LNCaP clone FGC (cell line): ENCODE data around the gene BRD4.

Source experiments
- DNase-seq: peaks from one replicate; pipeline ENCODE4 v3.0.0-alpha.2; 2011; ENCODE audit warnings: low read depth
- H3K4me3 ChIP-seq: 2 replicates; pipeline ENCODE4 v1.5.1; 2011; ENCODE audit warnings: mild to moderate bottlenecking, low read depth, low read length, control low read depth
- CTCF ChIP-seq: IDR thresholded peaks from 2 replicates; pipeline ENCODE4 v1.5.1; 2012; ENCODE audit warnings: mild to moderate bottlenecking; ENCODE audit not compliant: control insufficient read depth, insufficient read depth; ENCODE audit errors: extremely low read depth

BRD4 gene

DNA sequence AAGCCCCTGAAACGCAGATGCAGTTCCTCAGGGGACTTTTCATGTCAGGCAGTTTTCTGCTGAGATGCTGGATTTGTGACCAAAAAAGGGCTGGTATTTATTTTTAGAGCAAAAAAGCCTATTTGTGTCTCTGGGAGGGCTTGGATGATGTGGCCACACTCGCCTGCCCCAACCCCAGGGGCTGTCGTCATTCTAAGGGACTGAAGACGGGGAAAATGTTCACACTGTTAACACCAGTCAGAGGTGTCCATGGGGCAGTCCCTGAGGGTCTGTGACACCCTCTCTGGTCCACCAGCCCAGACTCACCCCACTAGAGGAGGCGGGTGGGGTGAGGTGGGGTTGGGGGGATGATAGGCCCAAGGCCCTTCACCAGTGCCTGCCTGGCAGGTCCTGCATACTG, 84.2 kb downstream of the BRD4 start:
- H3K4me3 ChIP-seq, result no peak overlapping the region
- no peak for DNase-seq
- no peak for TF ChIP-seq CTCF

- no peak for DNase-seq
- no peak overlapping the region for H3K4me3 ChIP-seq
- no peak for TF ChIP-seq CTCF
These were observed 85.0 kb downstream of the BRD4 start for GRCh38 chr19:15247107-15248014.

DNA sequence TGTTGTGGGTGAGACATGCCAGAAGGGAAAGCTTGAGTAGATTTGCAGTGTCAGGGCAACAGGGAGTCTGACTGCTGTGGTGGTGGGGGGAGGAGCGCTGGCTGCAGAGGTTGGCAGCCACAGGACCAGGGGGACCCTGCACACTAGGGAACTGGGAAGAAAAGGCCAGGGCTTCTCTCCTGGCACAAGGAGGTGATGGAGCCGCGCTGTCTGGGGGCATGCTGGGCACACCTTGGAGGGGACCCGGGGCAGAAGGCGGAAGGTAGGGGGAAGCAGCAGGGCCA, 86.2 kb downstream of the BRD4 start:
- TF ChIP-seq CTCF, result no peak

DNA sequence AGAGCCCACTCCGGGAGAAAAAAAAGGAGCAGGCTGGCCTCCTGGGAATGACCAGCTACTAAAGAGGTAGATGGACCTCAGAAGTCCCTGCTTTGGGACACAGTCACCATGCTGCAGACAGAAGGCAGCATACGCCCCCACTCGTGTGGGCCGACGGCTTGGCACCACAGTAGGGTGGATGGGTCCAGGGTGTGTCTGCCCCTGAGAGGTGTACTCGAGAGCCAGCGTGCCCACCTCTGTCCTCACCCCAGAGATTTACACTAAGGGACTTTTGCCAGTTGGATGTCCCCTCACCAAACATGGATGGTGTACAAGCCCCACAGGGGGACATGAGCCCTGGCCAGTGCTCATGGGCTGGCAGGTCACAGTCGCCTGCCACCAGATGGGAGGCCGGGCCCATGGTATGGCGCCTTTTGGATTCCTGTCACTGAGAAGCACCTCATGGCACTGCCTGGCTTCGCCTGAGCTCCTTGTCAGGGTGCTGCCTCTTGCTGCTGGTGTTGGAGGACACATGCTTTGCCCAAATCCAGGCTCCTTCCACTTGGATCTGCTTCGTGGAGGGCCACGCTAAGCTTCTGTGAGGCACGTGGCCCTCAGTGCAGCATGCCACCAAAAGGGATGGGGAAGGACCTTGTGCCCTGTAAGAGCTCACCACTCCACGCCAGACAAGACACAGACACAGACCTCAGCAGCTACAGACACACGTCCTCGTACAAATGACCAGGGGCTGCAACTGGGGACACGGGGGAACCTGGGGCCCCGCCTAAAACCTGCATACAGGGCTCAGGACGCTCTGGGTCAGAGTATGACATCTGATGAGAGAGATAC, 86.8 kb downstream of the BRD4 start:
- DNase-seq, result no peak
- no peak for TF ChIP-seq CTCF
- H3K4me3 ChIP-seq, result no peak overlapping the region

More for the DNA sequence above, 86.2 kb downstream of the BRD4 start:
- no peak for DNase-seq
- no peak overlapping the region for H3K4me3 ChIP-seq

DNA sequence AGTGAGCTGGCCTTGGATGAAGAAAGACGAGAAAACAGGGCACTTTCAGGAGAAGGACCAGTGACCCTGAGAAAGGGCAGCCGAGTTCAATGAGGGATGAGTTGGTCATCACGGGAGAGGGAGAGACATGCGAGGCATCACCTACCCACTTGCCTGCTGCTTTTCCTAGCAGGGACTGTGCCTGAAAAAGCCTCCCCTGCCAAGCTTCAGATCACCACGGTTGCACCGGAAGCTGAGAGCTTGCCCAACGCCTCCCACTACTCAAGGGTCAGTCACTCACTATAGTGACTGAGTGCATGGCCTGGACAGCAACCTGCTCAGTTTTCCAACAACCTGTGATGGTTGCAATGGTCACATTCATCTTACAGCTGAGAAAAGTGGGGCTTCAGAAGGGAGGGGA, 87.5 kb downstream of the BRD4 start:
- no peak overlapping the region for H3K4me3 ChIP-seq
- TF ChIP-seq CTCF, result no peak
- DNase-seq, result no peak

GRCh38 chr19:15244106-15244803, 88.1 kb downstream of the BRD4 start:
- no peak for TF ChIP-seq CTCF
- DNase-seq, result no peak
- no peak overlapping the region for H3K4me3 ChIP-seq
